ENCODE results near the gene CSAD. TPM values are rescaled to one million over a fixed set of nuclear protein-coding genes. Genes with fewer than 3 reads are reported as not detected.

Gene CSAD
- total and polyA plus RNA-seq, 2 experiments from 2014 or later: 7.2 to 29.4 TPM

- TF ChIP-seq CTCF (IDR thresholded peaks at IDR 0.05; ENCODE audit: low read depth, low read length): no peak
- Histone ChIP-seq H3K27me3 (no peaks in the 10 kb centered on the region), H3K4me3 (no peak overlapping the region), H3K4me1 (ENCODE audit: low read depth) (peaks cover 42% of the 10 kb centered on the region), H3K36me3 (no peaks in the 10 kb centered on the region), H3K27ac (no peak overlapping the region), H3K9me3 (ENCODE audit: low read depth) (no peaks in the 10 kb centered on the region)
- no peak for DNase-seq (ENCODE audit: low read depth in 1 of 2, low spot score in 1 of 2)
These were observed 46.1 kb upstream of the CSAD start for GRCh38 chr12:53226815-53227214.

GRCh38 chr12:53225635-53226424, 45.1 kb upstream of the CSAD start:
- no peaks in the 10 kb centered on the region for H3K27me3 ChIP-seq
- no peaks in the 10 kb centered on the region for H3K36me3 ChIP-seq
- no peaks in the 10 kb centered on the region for H3K9me3 ChIP-seq (ENCODE audit: low read depth)
- no peak overlapping the region for H3K27ac ChIP-seq
- no peak for TF ChIP-seq CTCF (IDR thresholded peaks at IDR 0.05; ENCODE audit: low read depth, low read length)
- peaks cover 42% of the 10 kb centered on the region for H3K4me1 ChIP-seq (ENCODE audit: low read depth)
- no peak overlapping the region for H3K4me3 ChIP-seq
- DNase-seq (ENCODE audit: low read depth in 1 of 2, low spot score in 1 of 2): no peak

GRCh38 chr12:53224897-53225634, 44.3 kb upstream of the CSAD start:
- H3K27ac ChIP-seq: no peak overlapping the region
- no peak overlapping the region for H3K4me3 ChIP-seq
- no peaks in the 10 kb centered on the region for H3K27me3 ChIP-seq
- no peak for DNase-seq (ENCODE audit: low read depth in 1 of 2, low spot score in 1 of 2)
- peaks cover 42% of the 10 kb centered on the region for H3K4me1 ChIP-seq (ENCODE audit: low read depth)
- no peak for TF ChIP-seq CTCF (IDR thresholded peaks at IDR 0.05; ENCODE audit: low read depth, low read length)
- no peaks in the 10 kb centered on the region for H3K36me3 ChIP-seq
- H3K9me3 ChIP-seq (ENCODE audit: low read depth): no peaks in the 10 kb centered on the region

- DNase-seq (ENCODE audit: low read depth in 1 of 2, low spot score in 1 of 2): peak in 1 of 2 donors; percentile 49
- Histone ChIP-seq H3K4me3 (no peak overlapping the region), H3K36me3 (no peaks in the 10 kb centered on the region), H3K27me3 (no peaks in the 10 kb centered on the region), H3K27ac (peak overlapping the region; percentile 93), H3K9me3 (ENCODE audit: low read depth) (no peaks in the 10 kb centered on the region), H3K4me1 (ENCODE audit: low read depth) (peaks cover 42% of the 10 kb centered on the region)
- TF ChIP-seq CTCF (IDR thresholded peaks at IDR 0.05; ENCODE audit: low read depth, low read length): peak; percentile 28
These were observed 43.6 kb upstream of the CSAD start for GRCh38 chr12:53224061-53224896.

GRCh38 chr12:53223389-53224060, 42.8 kb upstream of the CSAD start:
- Histone ChIP-seq H3K4me1 (ENCODE audit: low read depth) (peaks cover 49% of the 10 kb centered on the region), H3K4me3 (no peak overlapping the region), H3K36me3 (no peaks in the 10 kb centered on the region), H3K27me3 (no peaks in the 10 kb centered on the region), H3K27ac (peak overlapping the region; percentile 93), H3K9me3 (ENCODE audit: low read depth) (no peaks in the 10 kb centered on the region)
- no peak for TF ChIP-seq CTCF (IDR thresholded peaks at IDR 0.05; ENCODE audit: low read depth, low read length)
- peak in 1 of 2 donors; percentile 79 for DNase-seq (ENCODE audit: low read depth in 1 of 2, low spot score in 1 of 2)

All from cardiac muscle cell (in vitro differentiated cells and primary cell).